ENCODE data around the gene TIAM2.

Gene TIAM2

DNA sequence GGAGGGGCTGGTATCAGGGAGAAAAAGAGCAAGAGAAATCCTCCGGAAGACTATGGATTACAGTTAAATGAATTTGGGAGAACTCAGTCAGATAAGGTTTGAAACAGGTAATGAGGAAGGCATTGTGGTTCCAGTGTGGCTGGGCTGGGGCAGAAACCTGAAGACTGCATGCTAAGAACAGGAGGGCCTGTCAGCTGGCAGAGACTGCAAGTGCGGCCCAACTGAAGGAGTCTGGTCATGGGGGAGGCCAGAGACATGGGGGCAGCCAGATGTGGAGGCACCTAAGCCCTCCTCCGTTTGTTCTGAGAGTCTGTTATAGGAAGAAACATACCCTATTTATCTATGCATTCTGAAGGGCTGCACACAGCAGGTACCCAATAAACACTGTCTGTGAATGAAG is 302.6 kb downstream of the TIAM2 start:
- no peak for DNase-seq (ENCODE audit: low read depth)

DNA sequence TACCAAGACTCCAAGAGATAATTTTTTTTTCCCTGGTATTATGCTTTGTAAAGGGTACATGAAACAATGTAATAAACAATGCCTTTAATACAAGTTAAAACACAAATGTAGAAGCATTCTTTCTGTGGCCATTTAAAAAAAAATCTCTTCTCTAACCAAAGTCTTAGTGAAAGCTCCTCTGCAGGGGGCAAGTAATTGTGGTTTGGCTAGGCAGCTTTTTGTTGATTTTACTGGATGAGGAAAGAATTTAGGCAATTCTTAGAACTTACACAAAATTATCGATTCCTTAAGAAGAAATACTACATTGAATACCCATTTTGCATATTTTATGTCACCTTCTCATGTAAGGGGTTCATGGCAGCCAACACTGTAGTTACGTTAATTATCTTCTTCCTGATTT is 306.8 kb downstream of the TIAM2 start:
- DNase-seq (ENCODE audit: low read depth), result no peak

DNA sequence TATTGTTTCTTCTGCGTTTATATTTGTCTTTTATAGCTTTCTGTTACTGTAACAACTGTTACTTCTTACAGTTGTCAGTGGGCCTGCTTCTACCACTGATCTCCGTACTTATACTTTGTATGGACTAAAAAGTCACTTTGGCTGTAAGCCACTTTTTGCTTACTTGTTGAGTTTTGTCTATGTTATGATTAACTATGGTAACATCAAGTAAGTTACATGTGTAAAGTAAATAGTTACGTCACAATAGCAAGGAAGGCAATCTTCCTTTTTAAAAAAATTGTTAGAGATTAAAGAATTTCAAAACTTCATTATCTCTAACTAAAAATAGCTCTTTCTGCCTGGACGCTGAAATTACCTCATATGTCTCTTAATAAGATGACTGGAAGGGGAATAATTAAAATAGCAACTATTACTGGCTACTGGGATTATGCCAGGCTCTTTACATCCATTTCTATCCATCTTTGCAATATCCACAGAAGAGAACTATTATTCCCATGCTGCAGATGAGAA is 308.3 kb downstream of the TIAM2 start:
- no peak for DNase-seq (ENCODE audit: low read depth)

DNA sequence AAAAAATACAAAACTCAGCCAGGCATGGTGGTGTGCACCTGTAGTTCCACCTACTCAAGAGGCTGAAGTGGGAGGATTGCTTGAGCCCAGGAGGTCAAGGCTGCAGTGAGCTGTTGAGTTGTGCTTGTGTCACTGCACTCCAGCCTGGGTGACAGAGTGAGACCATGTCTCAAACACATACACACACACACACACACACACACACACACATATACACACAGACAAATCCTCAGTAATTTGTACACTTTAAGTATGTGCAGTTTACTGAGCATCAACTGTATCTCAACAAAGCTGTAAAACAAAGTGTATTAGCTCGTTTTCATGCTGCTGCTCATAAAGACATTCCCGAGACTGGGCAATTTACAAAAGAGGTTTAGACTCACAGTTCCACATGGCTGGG is 311.8 kb downstream of the TIAM2 start:
- no peak for DNase-seq (ENCODE audit: low read depth)

Measured in stimulated activated CD8-positive, alpha-beta memory T cell treated with anti-CD3 and anti-CD28 coated beads, Interleukin-12 subunit alpha, Interleukin-12 subunit beta, amount 100 ng/mL, for 1 hour (primary cell).